ENCODE data around the gene OR4X2. TPM values are rescaled to one million over a fixed set of nuclear protein-coding genes. Genes with fewer than 3 reads are reported as not detected.

Gene OR4X2
- polyA plus RNA-seq, 1 of the 3 experiments (the other 2 are of a cell fraction): not detected

GRCh38 chr11:48242501-48242900 lies 2.4 kb upstream of the OR4X2 start (continued):
- TF ChIP-seq ZBTB33 (IDR thresholded peaks at IDR 0.05; ENCODE audit: borderline replicate concordance, low read depth): no peak
- TF ChIP-seq GATA2 (CRISPR knock-in tag; IDR thresholded peaks at IDR 0.05): no peak
- TF ChIP-seq MEF2A (IDR thresholded peaks at IDR 0.05; ENCODE audit: borderline replicate concordance, low read depth): no peak
- no peak for TF ChIP-seq FOXM1 (IDR thresholded peaks at IDR 0.05; ENCODE audit: low read depth)
- no peak for TF ChIP-seq RXRA (IDR thresholded peaks at IDR 0.05; ENCODE audit: borderline replicate concordance, low read depth)

GRCh38 chr11:48248902-48249301 lies 4.0 kb downstream of the OR4X2 start:
- no peak for TF ChIP-seq MXI1 (IDR thresholded peaks at IDR 0.05; ENCODE audit: low read depth, low read length)
- no peak for TF ChIP-seq SMC3 (IDR thresholded peaks at IDR 0.05; ENCODE audit: low read depth, low read length)
- no peak for TF ChIP-seq PBX3 (IDR thresholded peaks at IDR 0.05)
- no peak for TF ChIP-seq TCF12 (IDR thresholded peaks at IDR 0.05)
- no peak for TF ChIP-seq MEF2A (IDR thresholded peaks at IDR 0.05; ENCODE audit: borderline replicate concordance, low read depth)
- TF ChIP-seq FOSL2 (IDR thresholded peaks at IDR 0.05; ENCODE audit: borderline replicate concordance, low read depth): no peak
- no peak for TF ChIP-seq EP300 (IDR thresholded peaks at IDR 0.05; ENCODE audit: borderline replicate concordance in 1 of 2, low read depth in 1 of 2, low read length in 1 of 2)
- no peak for TF ChIP-seq ELF1 (IDR thresholded peaks at IDR 0.05)
- TF ChIP-seq RCOR1 (IDR thresholded peaks at IDR 0.05; ENCODE audit: low read length): no peak
- no peak for TF ChIP-seq JUND (IDR thresholded peaks at IDR 0.05)
- no peak for TF ChIP-seq EZH2phosphoT487 (IDR thresholded peaks at IDR 0.05; ENCODE audit: borderline replicate concordance, low read depth)
- TF ChIP-seq CTCF (IDR thresholded peaks at IDR 0.05): no peak
- no peak for TF ChIP-seq RXRA (IDR thresholded peaks at IDR 0.05; ENCODE audit: borderline replicate concordance, low read depth)
- no peak for TF ChIP-seq TAF1 (IDR thresholded peaks at IDR 0.05; ENCODE audit: borderline replicate concordance, low read depth, low read length)
- no peak for TF ChIP-seq RFX5 (IDR thresholded peaks at IDR 0.05; ENCODE audit: low read length)
- no peak for TF ChIP-seq RAD21 (IDR thresholded peaks at IDR 0.05; ENCODE audit: low read length)
- no peak overlapping the region for H2AFZ ChIP-seq (ENCODE audit: low read depth)
- no peaks in the 10 kb centered on the region for H4K20me1 ChIP-seq (ENCODE audit: insufficient read depth)

More at GRCh38 chr11:48248902-48249301, 4.0 kb downstream of the OR4X2 start:
- 0 out of 2 replicates have a peak, but pooled peaks cover 4% of the 10 kb centered on the region for H3K9me3 ChIP-seq
- 5% methylated on average over 1 of the region's 1 CpG for WGBS (ENCODE audit: low lambda C conversion rate)
- no peak overlapping the region for H3K4me2 ChIP-seq
- POLR2A ChIA-PET: no interaction called here
- no peak overlapping the region for H3K27ac ChIP-seq (ENCODE audit: low read depth in 2 of 2, low read length in 1 of 2)
- H3K27me3 ChIP-seq (ENCODE audit: insufficient read depth): no peaks in the 10 kb centered on the region
- H3K4me3 ChIP-seq (ENCODE audit: low read depth in 2 of 2, low read length in 1 of 2): no peak overlapping the region
- CTCF ChIA-PET: interaction anchor here (0.6 kb wide), 1 partner anchor 59 kb away, joined by 3 read pairs; no protein-coding TSS in a partner anchor
- no peaks in the 10 kb centered on the region for H3K79me2 ChIP-seq (ENCODE audit: insufficient read depth)
- DNase-seq: no peak
- H3K36me3 ChIP-seq (replicated peaks in 1 of 2; ENCODE audit: control insufficient read depth in 1 of 2, insufficient read depth in 2 of 2, low read length in 1 of 2): no peaks in the 10 kb centered on the region
- H3K9ac ChIP-seq: no peak overlapping the region
- H3K9me2 ChIP-seq: no peaks in the 10 kb centered on the region
- H3F3A ChIP-seq (replicated peaks; ENCODE audit: insufficient read depth): no peaks in the 10 kb centered on the region
- no peaks in the 10 kb centered on the region for H3K4me1 ChIP-seq (ENCODE audit: control insufficient read depth in 1 of 2, insufficient read depth in 2 of 2, low read depth in 1 of 2, low read length in 1 of 2)

All from SK-N-SH (cell line).